ENCODE measurements around the gene ACADL.
A peak's percentile ranks its signal among the peaks of the same experiment; 100 is the strongest.

Gene ACADL

DNA sequence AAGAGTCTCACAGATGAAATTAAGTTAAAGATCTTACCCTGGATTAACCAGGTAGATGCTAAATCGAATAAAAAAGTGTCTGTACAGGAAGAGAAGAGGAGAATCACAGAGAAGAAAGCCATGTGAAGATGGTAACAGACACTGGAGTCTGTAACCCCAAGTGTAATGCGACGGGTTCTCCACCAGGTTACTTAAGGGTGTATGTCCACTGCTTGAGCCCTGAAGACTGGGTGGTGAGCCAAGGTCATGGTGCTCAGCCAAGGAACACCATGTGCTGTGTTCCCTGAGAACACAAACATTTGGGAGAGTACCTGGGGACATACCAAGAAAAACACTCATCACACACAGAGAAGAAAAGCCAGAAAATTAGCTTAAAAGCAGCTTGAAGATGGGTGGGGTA, 8.2 kb upstream of the ACADL start:
- Histone ChIP-seq H3K36me3 (ENCODE audit: insufficient read depth, low read length) (no peaks in the 10 kb centered on the region), H3K27me3 (ENCODE audit: control insufficient read depth, insufficient read depth, low read length) (no peaks in the 10 kb centered on the region), H3K9me3 (replicated peaks; ENCODE audit: low read length) (no peaks in the 10 kb centered on the region), H3K4me1 (ENCODE audit: control insufficient read depth, insufficient read depth, low read length) (no peaks in the 10 kb centered on the region), H3K4me2 (ENCODE audit: low read length) (no peak overlapping the region), H3K9ac (ENCODE audit: low read depth, low read length) (no peak overlapping the region), H3K4me3 (ENCODE audit: low read length) (no peak overlapping the region)

DNA sequence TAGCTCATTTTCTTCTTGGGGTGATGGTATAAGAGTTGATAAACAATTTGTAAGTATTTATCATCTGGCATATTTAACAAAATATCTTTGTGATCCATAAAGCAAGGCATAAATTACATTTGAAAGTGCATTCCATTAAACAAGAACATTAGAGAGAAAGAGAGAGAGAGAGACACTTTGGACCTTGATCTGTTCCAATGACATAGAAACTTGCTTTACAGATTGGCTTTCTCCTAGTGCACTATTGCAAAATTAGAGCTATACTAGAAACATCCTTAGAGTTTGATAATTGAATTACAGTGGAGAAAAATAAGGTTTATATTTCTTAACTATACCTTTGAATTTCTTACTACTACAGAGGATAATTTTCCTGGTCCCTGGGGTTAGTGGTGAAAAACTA, 5.7 kb upstream of the ACADL start:
- H3K4me2 ChIP-seq (ENCODE audit: low read length): no peak overlapping the region
- no peaks in the 10 kb centered on the region for H3K9me3 ChIP-seq (replicated peaks; ENCODE audit: low read length)
- no peak overlapping the region for H3K4me3 ChIP-seq (ENCODE audit: low read length)
- H3K36me3 ChIP-seq (ENCODE audit: insufficient read depth, low read length): no peaks in the 10 kb centered on the region
- H3K9ac ChIP-seq (ENCODE audit: low read depth, low read length): no peak overlapping the region
- no peaks in the 10 kb centered on the region for H3K4me1 ChIP-seq (ENCODE audit: control insufficient read depth, insufficient read depth, low read length)
- peaks cover under 1% of the 10 kb centered on the region for H3K27me3 ChIP-seq (ENCODE audit: control insufficient read depth, insufficient read depth, low read length)

DNA sequence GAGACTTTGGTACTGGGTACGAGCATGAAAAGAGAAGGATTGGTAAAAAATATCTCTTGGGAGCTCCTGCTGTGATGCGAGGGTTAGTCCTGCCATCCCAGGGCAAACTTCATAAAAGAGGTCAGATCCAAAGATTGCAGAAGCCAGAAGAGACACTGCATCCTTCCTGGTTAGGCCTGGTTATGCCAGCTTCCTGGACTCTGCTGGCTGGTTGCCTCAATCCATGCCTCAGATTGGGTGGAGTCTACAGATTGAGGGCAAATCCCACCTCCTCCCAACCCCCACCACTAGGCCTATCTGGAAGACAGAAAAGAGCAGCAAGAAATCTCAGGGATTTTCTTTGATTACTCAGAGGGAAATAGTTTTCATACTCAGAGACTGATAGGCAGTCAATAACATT, 5.3 kb upstream of the ACADL start:
- H3K4me3 ChIP-seq (ENCODE audit: low read length): no peak overlapping the region
- H3K27me3 ChIP-seq (ENCODE audit: control insufficient read depth, insufficient read depth, low read length): peaks cover 5% of the 10 kb centered on the region
- no peak overlapping the region for H3K9ac ChIP-seq (ENCODE audit: low read depth, low read length)
- no peaks in the 10 kb centered on the region for H3K36me3 ChIP-seq (ENCODE audit: insufficient read depth, low read length)
- H3K4me1 ChIP-seq (ENCODE audit: control insufficient read depth, insufficient read depth, low read length): no peaks in the 10 kb centered on the region
- no peaks in the 10 kb centered on the region for H3K9me3 ChIP-seq (replicated peaks; ENCODE audit: low read length)
- H3K4me2 ChIP-seq (ENCODE audit: low read length): no peak overlapping the region

DNA sequence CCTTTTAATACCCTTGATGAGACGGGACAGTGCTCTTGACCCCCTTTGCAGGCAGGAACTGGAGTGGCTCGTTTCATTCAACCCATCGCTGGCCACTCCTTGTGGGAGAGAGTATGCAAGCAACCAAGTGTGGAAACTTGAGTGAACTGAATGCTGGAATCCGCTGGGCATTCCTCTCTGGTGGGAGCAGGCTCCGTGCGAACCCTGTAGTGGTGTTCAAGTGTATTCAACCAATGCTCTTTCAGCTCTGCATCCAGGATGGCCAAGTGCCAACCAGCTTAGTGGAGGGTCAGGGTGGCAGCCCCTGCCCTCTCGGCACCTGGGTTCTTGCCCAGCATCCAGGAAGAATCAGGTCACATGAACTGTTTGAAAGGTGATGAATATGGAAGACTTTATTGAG, 3.3 kb upstream of the ACADL start:
- H3K4me3 ChIP-seq (ENCODE audit: low read length): no peak overlapping the region
- H3K27me3 ChIP-seq (ENCODE audit: control insufficient read depth, insufficient read depth, low read length): peaks cover 16% of the 10 kb centered on the region
- no peak overlapping the region for H3K9ac ChIP-seq (ENCODE audit: low read depth, low read length)
- no peak overlapping the region for H3K4me2 ChIP-seq (ENCODE audit: low read length)
- H3K36me3 ChIP-seq (ENCODE audit: insufficient read depth, low read length): no peaks in the 10 kb centered on the region
- no peaks in the 10 kb centered on the region for H3K4me1 ChIP-seq (ENCODE audit: control insufficient read depth, insufficient read depth, low read length)
- H3K9me3 ChIP-seq (replicated peaks; ENCODE audit: low read length): no peaks in the 10 kb centered on the region

DNA sequence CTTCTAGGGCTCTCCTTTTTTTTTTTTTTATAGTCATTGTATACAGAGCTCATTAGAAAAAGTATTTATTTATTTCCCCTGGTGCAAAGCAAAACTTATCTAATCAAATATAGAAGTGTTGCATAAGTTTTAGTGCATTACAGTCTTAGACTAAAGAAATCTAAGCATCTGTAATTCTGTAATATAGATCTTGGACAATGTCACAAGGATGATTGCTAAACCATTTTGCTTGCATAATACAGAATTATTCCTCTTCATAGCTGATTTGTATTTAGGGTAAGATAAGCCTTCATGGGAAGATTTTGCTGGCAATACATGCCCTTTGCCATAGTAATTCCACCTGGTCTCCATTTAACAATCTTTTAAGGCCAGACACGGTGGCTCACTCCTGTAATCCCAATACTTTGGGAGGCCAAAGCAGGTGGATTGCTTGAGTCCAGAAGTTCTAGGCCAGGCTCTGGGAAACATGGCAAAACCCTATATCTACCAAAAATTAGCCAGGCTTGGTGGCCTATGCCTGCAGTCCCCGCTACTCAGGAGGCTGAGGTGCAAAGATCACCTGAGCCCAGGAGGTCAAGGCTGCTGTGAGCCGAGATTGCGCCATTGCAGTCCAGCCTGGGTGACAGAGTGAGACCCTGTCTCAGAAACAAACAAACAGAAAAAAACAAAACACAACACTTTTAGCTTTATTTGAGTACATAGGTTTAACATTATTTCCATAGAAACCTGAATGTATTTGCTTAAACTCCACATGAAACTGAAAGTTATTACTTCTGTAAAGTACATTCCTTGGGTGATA, 2.2 kb upstream of the ACADL start:
- Histone ChIP-seq H3K4me1 (ENCODE audit: control insufficient read depth, insufficient read depth, low read length) (no peaks in the 10 kb centered on the region), H3K9ac (ENCODE audit: low read depth, low read length) (no peak overlapping the region), H3K4me3 (ENCODE audit: low read length) (no peak overlapping the region)

DNA sequence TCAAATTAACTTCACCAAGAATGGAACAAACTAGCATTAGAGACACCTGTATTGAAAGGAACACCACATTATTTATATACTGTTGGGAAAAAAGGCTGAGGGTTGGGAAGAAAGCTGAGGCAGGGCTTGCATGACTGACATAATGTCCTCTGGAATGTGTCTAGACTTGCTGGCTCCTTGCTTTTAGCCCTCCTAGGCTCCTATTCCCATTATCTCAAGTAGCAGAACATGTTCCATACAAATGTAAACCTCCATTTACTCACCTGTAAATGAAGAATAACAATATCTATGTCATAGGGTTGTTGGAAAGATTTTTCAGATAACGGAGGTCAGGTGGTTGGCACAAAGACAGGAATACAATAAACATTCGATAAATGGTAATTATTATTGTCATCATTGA, 976 bp upstream of the ACADL start:
- Histone ChIP-seq H3K4me3 (ENCODE audit: low read length) (no peak overlapping the region), H3K9me3 (replicated peaks; ENCODE audit: low read length) (no peaks in the 10 kb centered on the region), H3K4me1 (ENCODE audit: control insufficient read depth, insufficient read depth, low read length) (no peaks in the 10 kb centered on the region), H3K36me3 (ENCODE audit: insufficient read depth, low read length) (no peaks in the 10 kb centered on the region), H3K27me3 (ENCODE audit: control insufficient read depth, insufficient read depth, low read length) (peaks cover 25% of the 10 kb centered on the region), H3K4me2 (ENCODE audit: low read length) (no peak overlapping the region), H3K9ac (ENCODE audit: low read depth, low read length) (no peak overlapping the region)

More for the DNA sequence above, 2.2 kb upstream of the ACADL start:
- Histone ChIP-seq H3K9me3 (replicated peaks; ENCODE audit: low read length) (no peaks in the 10 kb centered on the region), H3K36me3 (ENCODE audit: insufficient read depth, low read length) (no peaks in the 10 kb centered on the region), H3K4me2 (ENCODE audit: low read length) (no peak overlapping the region), H3K27me3 (ENCODE audit: control insufficient read depth, insufficient read depth, low read length) (peaks cover 24% of the 10 kb centered on the region)

DNA sequence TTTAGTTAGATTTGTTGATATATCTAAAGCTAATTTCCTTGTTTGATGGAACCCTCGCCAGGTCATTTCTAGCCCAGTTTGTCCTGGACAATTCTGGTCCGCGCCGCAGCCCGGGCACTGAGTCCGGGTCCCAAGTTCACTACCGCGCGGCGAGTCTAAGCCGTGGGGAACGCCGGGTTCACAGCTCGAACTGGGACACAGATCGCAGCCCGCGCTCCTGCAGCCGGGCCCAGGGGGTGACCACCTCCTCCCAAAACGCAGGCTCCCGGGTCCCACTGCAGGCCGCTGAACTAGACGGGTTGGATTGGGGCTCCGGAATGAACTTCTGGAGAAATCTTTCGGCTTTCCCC, 681 bp downstream of the ACADL start:
- peak overlapping the region; percentile 86 for H3K4me3 ChIP-seq (ENCODE audit: low read length)
- peak overlapping the region; percentile 58 for H3K9ac ChIP-seq (ENCODE audit: low read depth, low read length)
- H3K4me2 ChIP-seq (ENCODE audit: low read length): peak overlapping the region; percentile 89
- no peaks in the 10 kb centered on the region for H3K9me3 ChIP-seq (replicated peaks; ENCODE audit: low read length)
- no peaks in the 10 kb centered on the region for H3K4me1 ChIP-seq (ENCODE audit: control insufficient read depth, insufficient read depth, low read length)
- no peaks in the 10 kb centered on the region for H3K36me3 ChIP-seq (ENCODE audit: insufficient read depth, low read length)
- peaks cover 25% of the 10 kb centered on the region for H3K27me3 ChIP-seq (ENCODE audit: control insufficient read depth, insufficient read depth, low read length)

DNA sequence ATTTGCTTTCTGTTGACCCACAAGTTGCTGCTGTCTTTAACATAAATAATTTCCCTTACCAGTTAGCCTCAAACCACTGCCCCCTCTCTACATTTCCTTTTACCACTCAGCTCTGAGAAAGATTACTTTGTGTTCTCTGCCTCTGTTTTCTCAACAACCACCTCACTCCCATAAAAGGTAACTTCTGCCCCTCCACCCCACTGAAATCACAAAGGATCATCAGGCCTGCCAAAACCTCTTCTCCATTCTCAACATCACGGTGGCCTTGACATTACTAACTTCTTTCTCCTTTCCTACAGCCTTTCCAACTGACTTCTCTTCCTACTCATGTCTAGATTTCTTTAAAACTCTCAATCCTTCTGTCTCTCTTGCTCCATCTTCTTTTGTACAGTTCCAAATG, 10.1 kb downstream of the ACADL start:
- Histone ChIP-seq H3K9ac (ENCODE audit: low read depth, low read length) (no peak overlapping the region), H3K27me3 (ENCODE audit: control insufficient read depth, insufficient read depth, low read length) (no peaks in the 10 kb centered on the region), H3K4me1 (ENCODE audit: control insufficient read depth, insufficient read depth, low read length) (no peaks in the 10 kb centered on the region)

DNA sequence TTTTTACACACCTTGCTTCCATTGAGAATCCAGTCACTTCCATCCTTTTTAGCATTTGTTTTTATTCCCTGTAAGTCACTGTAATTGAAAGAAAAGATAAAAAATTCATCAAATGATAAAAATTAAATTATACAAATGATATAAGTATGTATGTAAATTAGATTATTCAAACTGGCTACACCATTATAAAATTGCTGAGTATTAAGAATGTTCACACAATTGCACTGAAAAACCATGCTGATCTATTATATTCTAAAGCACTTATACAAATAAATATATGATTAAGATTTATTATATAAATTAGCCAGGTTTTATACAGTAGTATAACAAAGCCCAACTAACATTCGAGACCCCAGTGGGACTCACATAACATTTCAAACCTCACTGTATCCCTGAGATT, 15.1 kb downstream of the ACADL start:
- Histone ChIP-seq H3K9me3 (replicated peaks; ENCODE audit: low read length) (no peaks in the 10 kb centered on the region), H3K4me3 (ENCODE audit: low read length) (no peak overlapping the region), H3K9ac (ENCODE audit: low read depth, low read length) (no peak overlapping the region), H3K27me3 (ENCODE audit: control insufficient read depth, insufficient read depth, low read length) (no peaks in the 10 kb centered on the region), H3K4me1 (ENCODE audit: control insufficient read depth, insufficient read depth, low read length) (no peaks in the 10 kb centered on the region), H3K4me2 (ENCODE audit: low read length) (no peak overlapping the region), H3K36me3 (ENCODE audit: insufficient read depth, low read length) (no peaks in the 10 kb centered on the region)

More for the DNA sequence above, 10.1 kb downstream of the ACADL start:
- Histone ChIP-seq H3K9me3 (replicated peaks; ENCODE audit: low read length) (no peaks in the 10 kb centered on the region), H3K36me3 (ENCODE audit: insufficient read depth, low read length) (no peaks in the 10 kb centered on the region), H3K4me3 (ENCODE audit: low read length) (no peak overlapping the region), H3K4me2 (ENCODE audit: low read length) (no peak overlapping the region)

DNA sequence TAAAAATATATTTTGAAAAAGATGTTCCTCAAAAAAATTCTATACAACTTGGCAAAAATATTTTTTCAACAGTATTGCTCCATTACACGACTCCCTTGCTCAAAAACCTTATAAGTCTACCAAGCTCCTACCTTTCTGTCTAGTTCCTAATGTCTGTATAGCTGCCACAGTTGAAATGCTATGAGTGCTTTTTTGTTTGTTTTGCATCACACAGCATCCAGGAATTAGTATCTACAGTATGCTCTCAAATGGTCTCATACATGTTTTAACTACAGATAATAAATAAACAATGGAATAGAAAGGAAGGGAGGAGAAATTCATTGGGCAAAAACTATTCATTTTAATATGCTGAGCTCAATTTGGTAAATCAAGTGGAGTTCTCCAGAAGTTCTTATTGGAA, 17.3 kb downstream of the ACADL start:
- Histone ChIP-seq H3K9ac (ENCODE audit: low read depth, low read length) (no peak overlapping the region), H3K4me3 (ENCODE audit: low read length) (no peak overlapping the region), H3K4me1 (ENCODE audit: control insufficient read depth, insufficient read depth, low read length) (no peaks in the 10 kb centered on the region), H3K9me3 (replicated peaks; ENCODE audit: low read length) (no peaks in the 10 kb centered on the region), H3K27me3 (ENCODE audit: control insufficient read depth, insufficient read depth, low read length) (no peaks in the 10 kb centered on the region), H3K36me3 (ENCODE audit: insufficient read depth, low read length) (no peaks in the 10 kb centered on the region), H3K4me2 (ENCODE audit: low read length) (no peak overlapping the region)

DNA sequence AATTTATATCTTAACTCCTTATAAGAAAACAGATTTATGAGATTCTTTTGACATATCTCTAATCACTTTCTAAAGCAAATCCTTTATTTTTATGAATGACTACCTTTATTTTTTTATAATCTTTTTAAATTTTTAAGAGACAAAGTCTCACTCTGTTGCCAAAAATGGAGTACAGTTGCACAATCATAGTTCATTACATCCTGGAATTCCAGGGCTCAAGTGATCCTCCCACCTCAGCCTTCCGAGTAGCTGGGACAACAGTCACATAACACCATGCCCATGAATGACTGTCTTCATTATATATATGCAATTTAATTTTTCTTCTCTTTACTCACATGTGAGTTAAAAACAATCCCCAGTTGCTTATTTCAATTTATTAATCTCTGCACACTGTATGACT, 21.7 kb downstream of the ACADL start:
- no peak overlapping the region for H3K4me2 ChIP-seq (ENCODE audit: low read length)
- no peaks in the 10 kb centered on the region for H3K36me3 ChIP-seq (ENCODE audit: insufficient read depth, low read length)
- no peak overlapping the region for H3K9ac ChIP-seq (ENCODE audit: low read depth, low read length)
- no peaks in the 10 kb centered on the region for H3K9me3 ChIP-seq (replicated peaks; ENCODE audit: low read length)
- H3K4me3 ChIP-seq (ENCODE audit: low read length): no peak overlapping the region
- peaks cover 4% of the 10 kb centered on the region for H3K4me1 ChIP-seq (ENCODE audit: control insufficient read depth, insufficient read depth, low read length)
- H3K27me3 ChIP-seq (ENCODE audit: control insufficient read depth, insufficient read depth, low read length): no peaks in the 10 kb centered on the region

DNA sequence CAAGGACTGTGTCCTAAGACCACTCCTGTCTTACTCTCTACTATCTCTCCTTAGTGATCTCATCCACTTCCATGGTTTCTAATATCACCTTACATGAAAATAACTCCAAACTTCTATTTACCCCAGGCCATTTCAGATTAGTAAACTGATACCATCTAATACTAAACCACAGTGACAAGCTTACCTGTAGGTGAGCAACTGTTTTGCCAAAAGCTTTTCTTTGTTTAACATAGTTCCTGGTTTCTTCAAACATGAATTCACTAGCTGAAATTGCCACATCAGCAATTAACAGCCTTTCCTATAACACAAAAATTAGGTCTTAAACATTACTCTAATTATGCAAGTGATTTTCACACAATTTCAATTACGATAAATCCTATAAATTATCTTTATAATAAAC, 22.1 kb downstream of the ACADL start:
- Histone ChIP-seq H3K4me2 (ENCODE audit: low read length) (no peak overlapping the region), H3K4me1 (ENCODE audit: control insufficient read depth, insufficient read depth, low read length) (peaks cover 8% of the 10 kb centered on the region), H3K27me3 (ENCODE audit: control insufficient read depth, insufficient read depth, low read length) (no peaks in the 10 kb centered on the region), H3K36me3 (ENCODE audit: insufficient read depth, low read length) (no peaks in the 10 kb centered on the region), H3K4me3 (ENCODE audit: low read length) (no peak overlapping the region), H3K9me3 (replicated peaks; ENCODE audit: low read length) (no peaks in the 10 kb centered on the region), H3K9ac (ENCODE audit: low read depth, low read length) (no peak overlapping the region)

Data from skeletal muscle satellite cell (primary cell).